Fibroblast of lung (primary cell): ENCODE results near the gene RPL29. TPM values are rescaled to one million over a fixed set of nuclear protein-coding genes. Genes with fewer than 3 reads are reported as not detected.

Experiments
- DNase-seq, 2 donors: peaks; one replicate each; pipeline versions ENCODE4 v3.0.0 to v3.0.0-alpha.2; 2010; ENCODE audit warnings: low read depth in 2 of 2
- H2AFZ ChIP-seq: 2 replicates; pipeline ENCODE4 v1.5.1; 2012; ENCODE audit warnings: low read length, control low read depth, inconsistent platforms
- H3K27ac ChIP-seq: 2 replicates; pipeline ENCODE4 v1.5.1; 2011; ENCODE audit warnings: low read length, control low read depth; ENCODE audit not compliant: insufficient read depth
- H3K27me3 ChIP-seq: 2 replicates; pipeline ENCODE4 v1.5.1; 2011; ENCODE audit warnings: mild to moderate bottlenecking, low read length; ENCODE audit not compliant: control insufficient read depth, insufficient read depth
- H3K36me3 ChIP-seq: 2 replicates; pipeline ENCODE4 v1.5.1; 2011; ENCODE audit warnings: low read length; ENCODE audit not compliant: control insufficient read depth, insufficient read depth
- H3K4me1 ChIP-seq: 2 replicates; pipeline ENCODE4 v1.5.1; 2011; ENCODE audit warnings: low read length; ENCODE audit not compliant: control insufficient read depth, insufficient read depth; ENCODE audit errors: extremely low read depth
- H3K4me2 ChIP-seq: 2 replicates; pipeline ENCODE4 v1.5.1; 2011; ENCODE audit warnings: low read length, control low read depth; ENCODE audit not compliant: insufficient read depth; ENCODE audit errors: extremely low read depth
- H3K4me3 ChIP-seq, 4 experiments: fragments of 200-600 bp in 1 of 4; sonication (generic) in 1 of 4; replicated peaks in 1 of 4; 2 replicates each; pipeline ENCODE4 v1.5.1; 2011 to 2016; ENCODE audit warnings: low read length in 4 of 4, low read depth in 3 of 4, mild to moderate bottlenecking in 3 of 4, control low read depth in 2 of 4, inconsistent platforms in 1 of 4, mixed read lengths in 1 of 4; ENCODE audit not compliant: insufficient read depth in 1 of 4; ENCODE audit errors: control extremely low read depth in 1 of 4
- H3K79me2 ChIP-seq: 2 replicates; pipeline ENCODE4 v1.5.1; 2012; ENCODE audit warnings: mild to moderate bottlenecking, low read length, inconsistent platforms; ENCODE audit not compliant: control insufficient read depth, insufficient read depth
- H3K9ac ChIP-seq: 2 replicates; pipeline ENCODE4 v1.5.1; 2011; ENCODE audit warnings: mild to moderate bottlenecking, low read length, control low read depth; ENCODE audit not compliant: insufficient read depth
- H3K9me3 ChIP-seq: 2 replicates; pipeline ENCODE4 v1.5.1; 2012; ENCODE audit warnings: low read depth, low read length; ENCODE audit not compliant: control insufficient read depth, insufficient read depth
- H4K20me1 ChIP-seq: 2 replicates; pipeline ENCODE4 v1.5.1; 2011; ENCODE audit warnings: low read length; ENCODE audit not compliant: control insufficient read depth, insufficient read depth; ENCODE audit errors: extremely low read depth
- CTCF ChIP-seq, 2 donors: IDR thresholded peaks in 1 of 2; conservative IDR thresholded peaks in 1 of 2; 1 replicate in 1 of 2; 2 replicates in 1 of 2; pipeline ENCODE4 v1.5.1; 2011 to 2012; ENCODE audit warnings: low read length in 2 of 2, control low read depth in 1 of 2, inconsistent platforms in 1 of 2, low read depth in 1 of 2, mild to moderate bottlenecking in 1 of 2
- EZH2 ChIP-seq: IDR thresholded peaks from 2 replicates; pipeline ENCODE4 v1.5.1; 2012; ENCODE audit warnings: low read length, control low read depth, mild to moderate bottlenecking; ENCODE audit errors: missing control alignments
- polyA plus RNA-seq, 2 donors: library from polyadenylated mRNA; depleted of rRNA in 1 of 2; stranded (reverse) in 1 of 2; unstranded in 1 of 2; fragments of >200 nt; gene quantifications; 2 replicates each; pipeline ENCODE4 v1.2.1, GENCODE V29; 2011 to 2012; ENCODE audit warnings: missing spikeins in 1 of 2
- total RNA-seq: library from RNA; depleted of rRNA; stranded (reverse); fragments of >200 nt; gene quantifications from 2 replicates; pipeline ENCODE4 v1.2.1, GENCODE V29; 2014

The RPL29 gene
- total and polyA plus RNA-seq, 2 donors (not counting 1 experiment from before 2014, with no cell fraction given) = 1,076 to 1,512 TPM

- Histone ChIP-seq H4K20me1 (no peaks in the 10 kb centered on the region), H3K4me1 (peaks cover 13% of the 10 kb centered on the region), H3K79me2 (no peaks in the 10 kb centered on the region), H2AFZ (no peak overlapping the region), H3K4me2 (no peak overlapping the region), H3K4me3 (no peak overlapping the region), H3K9ac (no peak overlapping the region), H3K36me3 (peaks cover 3% of the 10 kb centered on the region), H3K9me3 (no peaks in the 10 kb centered on the region), H3K27me3 (no peaks in the 10 kb centered on the region), H3K27ac (no peak overlapping the region)
- no peak for DNase-seq
- TF ChIP-seq EZH2 (no peak), CTCF (conservative IDR thresholded peaks at IDR 0.05 in 1 of 2, IDR thresholded peaks at IDR 0.05 in 1 of 2; ENCODE audit: low read depth in 1 of 2, low read length in 2 of 2) (no peak)
Observed at GRCh38 chr3:51946796-51947195, 48.9 kb downstream of the RPL29 start.

GRCh38 chr3:51945926-51946705 lies 49.6 kb downstream of the RPL29 start:
- Histone ChIP-seq H3K9me3 (no peaks in the 10 kb centered on the region), H3K9ac (no peak overlapping the region), H3K27me3 (no peaks in the 10 kb centered on the region), H4K20me1 (no peaks in the 10 kb centered on the region), H3K4me3 (no peak overlapping the region), H3K4me1 (peaks cover 13% of the 10 kb centered on the region), H3K79me2 (peaks cover 1% of the 10 kb centered on the region), H3K36me3 (peaks cover 3% of the 10 kb centered on the region), H2AFZ (no peak overlapping the region), H3K4me2 (no peak overlapping the region), H3K27ac (no peak overlapping the region)
- DNase-seq = no peak
- no peak for TF ChIP-seq CTCF (conservative IDR thresholded peaks at IDR 0.05 in 1 of 2, IDR thresholded peaks at IDR 0.05 in 1 of 2; ENCODE audit: low read depth in 1 of 2, low read length in 2 of 2)
- no peak for TF ChIP-seq EZH2

- peaks cover 10% of the 10 kb centered on the region for H3K79me2 ChIP-seq
- H3K9ac ChIP-seq = no peak overlapping the region
- no peak overlapping the region for H3K4me3 ChIP-seq
- TF ChIP-seq CTCF (conservative IDR thresholded peaks at IDR 0.05 in 1 of 2, IDR thresholded peaks at IDR 0.05 in 1 of 2; ENCODE audit: low read depth in 1 of 2, low read length in 2 of 2) (no peak), EZH2 (no peak)
- no peak for DNase-seq
- peaks cover 15% of the 10 kb centered on the region for H3K4me1 ChIP-seq
- peaks cover 3% of the 10 kb centered on the region for H3K36me3 ChIP-seq
- no peaks in the 10 kb centered on the region for H3K27me3 ChIP-seq
- H2AFZ ChIP-seq = no peak overlapping the region
- H4K20me1 ChIP-seq = no peaks in the 10 kb centered on the region
- no peak overlapping the region for H3K27ac ChIP-seq
- no peaks in the 10 kb centered on the region for H3K9me3 ChIP-seq
- no peak overlapping the region for H3K4me2 ChIP-seq
Observed at GRCh38 chr3:51945031-51945840, 50.5 kb downstream of the RPL29 start.
